Measurements from ENCODE around the gene DTNB. TPM values are rescaled to one million over a fixed set of nuclear protein-coding genes. Genes with fewer than 3 reads are reported as not detected.

Gene DTNB
- total RNA-seq, 1 experiment from 2014 or later = 19.6 TPM

DNA sequence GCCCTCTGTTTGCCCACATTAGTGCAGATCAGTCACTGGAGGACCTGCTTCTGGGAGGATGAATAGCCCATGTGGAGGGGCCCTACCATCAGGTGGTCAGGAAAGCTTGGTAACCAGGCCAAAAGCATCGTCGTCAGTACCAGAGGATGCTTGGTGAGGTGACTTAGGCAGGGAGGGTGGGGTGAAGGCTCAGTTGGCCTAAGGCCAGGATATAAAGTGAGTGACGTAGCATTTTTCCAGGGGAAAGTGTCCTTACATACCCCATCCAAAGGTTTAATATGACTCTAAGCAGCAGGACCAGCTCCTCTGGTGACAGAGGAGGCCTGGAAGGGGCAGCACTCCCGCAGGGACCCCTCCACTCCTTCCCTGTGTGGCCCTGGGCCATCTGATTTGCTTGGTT is 303.9 kb downstream of the DTNB start:
- intact Hi-C loops (cut with micrococcal nuclease; ENCODE audit: unreplicated experiment) = no loop called here
- Histone ChIP-seq H3K27ac (ENCODE audit: low read depth, low read length, poor library complexity, severe bottlenecking) (no peak overlapping the region), H3K36me3 (ENCODE audit: insufficient read depth, low read length, poor library complexity, severe bottlenecking) (no peaks in the 10 kb centered on the region), H3K4me1 (ENCODE audit: insufficient read depth, low read length, poor library complexity, severe bottlenecking) (no peaks in the 10 kb centered on the region), H3K9me3 (ENCODE audit: low read depth, low read length, poor library complexity, severe bottlenecking) (no peaks in the 10 kb centered on the region), H3K27me3 (replicated peaks; ENCODE audit: insufficient read depth, low read depth, low read length, poor library complexity) (no peaks in the 10 kb centered on the region), H3K4me3 (ENCODE audit: low read depth, low read length, poor library complexity, severe bottlenecking) (no peak overlapping the region)
- BruUV-seq (replicated peaks) = no TSS peak
- TF ChIP-seq CTCF (conservative IDR thresholded peaks at IDR 0.05; ENCODE audit: low read depth, low read length) = no peak
- no peak for TF ChIP-seq EZH2 (IDR thresholded peaks at IDR 0.05; ENCODE audit: borderline replicate concordance, low read depth, low read length, poor library complexity, severe bottlenecking)
- no peak for DNase-seq (ENCODE audit: low spot score)
- POLR2A ChIA-PET (ENCODE audit: low non-redundant PET) = no interaction called here
- CTCF ChIA-PET = no interaction called here

DNA sequence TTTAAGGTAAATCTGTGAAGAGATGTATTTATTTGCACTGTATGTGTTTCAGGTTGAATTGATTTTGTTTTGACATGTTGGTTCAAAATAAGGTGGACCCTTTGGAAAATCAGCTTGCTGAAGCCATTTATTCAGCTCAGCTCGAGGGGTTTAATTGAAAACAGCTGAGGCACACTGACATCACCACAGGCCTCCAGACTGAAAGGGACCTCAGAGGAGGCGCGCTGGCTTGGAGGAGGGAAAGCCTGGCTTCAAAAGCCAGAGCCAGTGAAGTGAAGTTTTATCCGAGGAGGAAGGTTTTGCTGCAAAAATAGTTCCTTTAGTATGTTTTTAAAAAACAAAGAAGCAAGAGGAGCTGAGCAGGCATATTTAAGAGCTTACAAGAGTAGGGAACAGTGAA is 304.7 kb downstream of the DTNB start:
- CTCF ChIA-PET = no interaction called here
- intact Hi-C loops (cut with micrococcal nuclease; ENCODE audit: unreplicated experiment) = no loop called here
- no peaks in the 10 kb centered on the region for H3K4me1 ChIP-seq (ENCODE audit: insufficient read depth, low read length, poor library complexity, severe bottlenecking)
- no peaks in the 10 kb centered on the region for H3K9me3 ChIP-seq (ENCODE audit: low read depth, low read length, poor library complexity, severe bottlenecking)
- BruUV-seq (replicated peaks) = no TSS peak
- no peak for TF ChIP-seq EZH2 (IDR thresholded peaks at IDR 0.05; ENCODE audit: borderline replicate concordance, low read depth, low read length, poor library complexity, severe bottlenecking)
- no peak for TF ChIP-seq CTCF (conservative IDR thresholded peaks at IDR 0.05; ENCODE audit: low read depth, low read length)
- H3K36me3 ChIP-seq (ENCODE audit: insufficient read depth, low read length, poor library complexity, severe bottlenecking) = no peaks in the 10 kb centered on the region
- H3K27me3 ChIP-seq (replicated peaks; ENCODE audit: insufficient read depth, low read depth, low read length, poor library complexity) = no peaks in the 10 kb centered on the region
- H3K4me3 ChIP-seq (ENCODE audit: low read depth, low read length, poor library complexity, severe bottlenecking) = no peak overlapping the region
- H3K27ac ChIP-seq (ENCODE audit: low read depth, low read length, poor library complexity, severe bottlenecking) = no peak overlapping the region
- peak; percentile 35 for DNase-seq (ENCODE audit: low spot score)
- POLR2A ChIA-PET (ENCODE audit: low non-redundant PET) = no interaction called here

GRCh38 chr2:25367296-25367695 is 306.1 kb downstream of the DTNB start:
- POLR2A ChIA-PET (ENCODE audit: low non-redundant PET) = no interaction called here
- H3K27ac ChIP-seq (ENCODE audit: low read depth, low read length, poor library complexity, severe bottlenecking) = no peak overlapping the region

More at GRCh38 chr2:25367296-25367695, 306.1 kb downstream of the DTNB start:
- intact Hi-C loops (cut with micrococcal nuclease; ENCODE audit: unreplicated experiment) = no loop called here
- H3K27me3 ChIP-seq (replicated peaks; ENCODE audit: insufficient read depth, low read depth, low read length, poor library complexity) = no peaks in the 10 kb centered on the region
- no peaks in the 10 kb centered on the region for H3K36me3 ChIP-seq (ENCODE audit: insufficient read depth, low read length, poor library complexity, severe bottlenecking)
- no peak overlapping the region for H3K4me3 ChIP-seq (ENCODE audit: low read depth, low read length, poor library complexity, severe bottlenecking)
- TF ChIP-seq CTCF (conservative IDR thresholded peaks at IDR 0.05; ENCODE audit: low read depth, low read length) (no peak), EZH2 (IDR thresholded peaks at IDR 0.05; ENCODE audit: borderline replicate concordance, low read depth, low read length, poor library complexity, severe bottlenecking) (no peak)
- BruUV-seq (replicated peaks) = no TSS peak
- H3K4me1 ChIP-seq (ENCODE audit: insufficient read depth, low read length, poor library complexity, severe bottlenecking) = no peaks in the 10 kb centered on the region
- CTCF ChIA-PET = no interaction called here
- no peaks in the 10 kb centered on the region for H3K9me3 ChIP-seq (ENCODE audit: low read depth, low read length, poor library complexity, severe bottlenecking)
- DNase-seq (ENCODE audit: low spot score) = no peak

All from A673 (cell line).